NCI-H460 (cell line): ENCODE data around the gene AFF2. TPM values are rescaled to one million over a fixed set of nuclear protein-coding genes. Genes with fewer than 3 reads are reported as not detected.

Source experiments
- DNase-seq: peaks from one replicate; pipeline ENCODE4 v3.0.0-alpha.2; 2016; ENCODE audit warnings: low read depth; ENCODE audit errors: extremely low read depth
- total RNA-seq: library from RNA; depleted of rRNA; stranded (reverse); fragments of >200 nt; shearing (Covaris generic); gene quantifications from 2 replicates; pipeline ENCODE4 v1.2.3, GENCODE V29; 2014

The AFF2 gene
- total RNA-seq, 1 experiment from 2014 or later = not detected

DNA sequence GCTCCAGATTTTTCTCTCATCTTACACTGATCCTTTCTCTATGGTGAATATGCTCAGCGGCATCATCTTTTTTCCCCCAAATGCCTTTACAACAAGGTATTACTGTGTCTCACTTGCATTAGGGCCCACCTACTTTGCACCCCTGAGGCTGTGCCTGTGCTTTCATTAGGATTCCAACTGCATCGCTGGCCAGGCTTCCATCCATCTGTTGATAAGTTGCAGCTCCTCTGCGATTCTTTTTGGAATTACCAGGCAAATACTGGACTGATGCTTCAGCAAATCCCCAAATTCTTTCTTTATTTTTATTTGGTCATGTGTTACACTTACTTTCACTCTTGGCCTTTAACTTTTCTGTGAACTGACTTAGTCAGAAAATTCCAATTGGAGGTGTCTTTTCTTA, 77.3 kb downstream of the AFF2 start:
- DNase-seq = no peak

DNA sequence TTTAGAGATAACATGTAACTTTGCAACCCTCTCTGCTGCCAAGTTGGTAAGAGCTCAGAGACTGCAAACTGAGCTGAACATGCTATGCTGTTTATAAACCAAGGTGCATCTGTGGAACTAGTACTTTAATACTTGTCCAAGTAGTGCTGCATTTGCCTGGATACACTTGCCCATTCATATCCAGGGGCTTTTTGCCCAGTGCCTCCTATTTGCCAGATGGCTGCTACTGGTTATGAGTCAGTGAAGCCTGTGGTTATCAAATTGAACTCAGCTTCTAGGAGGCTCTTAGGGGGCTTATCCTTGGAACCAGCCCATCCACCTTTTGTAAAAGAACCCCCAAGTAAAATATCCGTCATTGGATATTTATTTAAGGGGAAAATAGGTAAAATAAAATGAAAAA, 79.6 kb downstream of the AFF2 start:
- no peak for DNase-seq

- no peak for DNase-seq
Measured at GRCh38 chrX:148582353-148582752, 81.9 kb downstream of the AFF2 start.

GRCh38 chrX:148588649-148589310, 88.4 kb downstream of the AFF2 start:
- no peak for DNase-seq

GRCh38 chrX:148592595-148592994, 92.2 kb downstream of the AFF2 start:
- no peak for DNase-seq

DNA sequence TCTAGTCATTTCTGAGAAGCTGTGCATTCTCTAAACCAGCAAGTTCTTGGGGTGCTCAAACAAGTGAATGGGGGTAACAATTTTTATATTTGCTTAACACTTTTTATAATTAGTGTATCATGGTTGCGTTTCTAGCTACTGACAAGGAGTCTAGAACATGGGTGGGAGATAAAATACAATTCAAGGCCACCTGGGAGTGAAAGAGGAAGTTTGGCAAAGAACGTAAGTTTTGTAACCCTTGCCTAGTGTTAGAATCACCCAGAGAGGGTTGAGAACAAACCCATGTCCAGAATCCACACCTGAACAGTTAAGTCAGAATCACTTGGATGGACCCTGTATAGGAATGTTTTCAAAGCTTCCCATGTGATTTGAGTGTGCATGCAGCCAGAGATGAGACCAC, 92.7 kb downstream of the AFF2 start:
- DNase-seq = no peak

GRCh38 chrX:148593987-148594386, 93.6 kb downstream of the AFF2 start:
- DNase-seq = no peak

GRCh38 chrX:148599404-148599803, 99.0 kb downstream of the AFF2 start:
- DNase-seq = no peak

- DNase-seq = no peak
Measured at GRCh38 chrX:148600131-148600530, 99.7 kb downstream of the AFF2 start.

GRCh38 chrX:148600581-148600980, 100.2 kb downstream of the AFF2 start:
- no peak for DNase-seq

DNA sequence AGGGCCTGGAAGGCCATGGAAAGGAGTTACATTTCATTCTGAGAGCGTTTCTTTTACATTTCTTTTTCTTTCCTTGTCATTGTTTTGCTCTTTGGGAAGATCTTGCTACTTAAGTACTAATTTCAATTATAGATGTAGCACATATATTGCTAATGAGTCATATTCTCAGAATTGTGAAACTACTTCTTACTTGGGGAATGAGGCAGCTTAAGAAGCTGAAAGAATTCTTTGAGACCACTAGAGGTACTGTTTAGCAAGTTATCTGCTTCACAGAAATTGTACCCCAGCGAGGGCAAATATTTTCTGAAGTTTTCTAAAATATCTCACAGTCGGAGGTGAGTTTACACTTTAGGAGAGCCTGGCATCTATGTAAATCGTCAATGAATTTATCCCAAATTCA, 100.6 kb downstream of the AFF2 start:
- no peak for DNase-seq

DNA sequence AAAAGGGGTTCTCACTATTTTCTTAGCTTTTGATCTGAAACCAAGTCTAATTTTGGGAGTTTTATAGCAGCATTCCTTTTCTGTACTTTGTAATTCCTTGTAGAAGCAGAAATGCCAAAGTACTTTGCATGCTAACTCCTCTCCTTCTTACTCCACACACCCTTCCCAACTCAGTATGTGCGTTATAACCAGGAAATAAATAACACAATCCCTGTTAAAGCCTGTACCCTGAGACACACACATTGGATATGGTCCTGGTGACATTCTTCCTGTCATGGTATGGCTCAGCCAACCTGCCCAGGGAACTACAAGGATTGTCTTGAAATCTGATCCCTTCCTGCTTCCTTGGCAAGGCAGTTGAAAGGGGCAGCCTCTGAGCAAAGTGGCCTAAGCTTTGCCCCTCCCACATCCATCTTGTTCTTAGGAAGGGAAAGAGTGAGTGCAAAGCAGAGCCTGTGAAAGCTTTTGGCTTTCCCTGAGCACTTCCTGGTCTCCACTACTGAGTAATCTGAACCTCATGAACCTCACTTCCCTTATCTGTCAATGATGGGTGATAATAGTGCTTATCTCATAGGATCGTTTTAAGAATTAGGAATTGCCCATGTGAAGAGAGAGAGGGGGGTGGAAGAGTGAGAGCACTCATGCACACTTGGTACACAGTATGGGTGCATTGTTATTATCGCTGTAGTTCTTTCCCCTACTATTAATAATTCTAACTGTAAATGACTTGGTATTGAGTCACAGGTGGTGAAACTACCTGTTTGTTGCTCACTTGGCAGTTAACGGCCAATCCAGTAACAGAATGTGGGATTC, 109.3 kb downstream of the AFF2 start:
- no peak for DNase-seq

- no peak for DNase-seq
Measured at GRCh38 chrX:148610328-148610698, 109.9 kb downstream of the AFF2 start.

- no peak for DNase-seq
Measured at GRCh38 chrX:148611993-148612392, 111.6 kb downstream of the AFF2 start.

GRCh38 chrX:148612431-148612830, 112.0 kb downstream of the AFF2 start:
- DNase-seq = no peak

DNA sequence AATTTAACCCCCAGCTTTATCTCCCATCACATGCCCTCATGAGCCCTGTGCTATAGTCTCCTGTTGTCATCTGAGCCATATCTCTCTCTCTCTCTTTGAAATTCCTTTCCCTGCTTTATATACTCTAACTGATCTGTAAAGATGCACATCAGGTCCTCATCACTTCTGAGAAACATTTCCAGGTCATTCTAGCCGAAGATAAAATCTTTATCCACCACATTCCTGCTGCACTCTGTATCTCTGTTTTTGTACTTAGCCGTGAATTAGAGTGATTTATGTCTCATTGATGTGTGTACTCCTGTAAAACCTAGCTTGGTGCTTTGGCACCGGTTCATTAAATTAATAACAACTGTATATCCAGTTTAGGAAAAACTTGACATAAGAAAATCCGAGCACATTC, 113.2 kb downstream of the AFF2 start:
- DNase-seq = no peak

DNA sequence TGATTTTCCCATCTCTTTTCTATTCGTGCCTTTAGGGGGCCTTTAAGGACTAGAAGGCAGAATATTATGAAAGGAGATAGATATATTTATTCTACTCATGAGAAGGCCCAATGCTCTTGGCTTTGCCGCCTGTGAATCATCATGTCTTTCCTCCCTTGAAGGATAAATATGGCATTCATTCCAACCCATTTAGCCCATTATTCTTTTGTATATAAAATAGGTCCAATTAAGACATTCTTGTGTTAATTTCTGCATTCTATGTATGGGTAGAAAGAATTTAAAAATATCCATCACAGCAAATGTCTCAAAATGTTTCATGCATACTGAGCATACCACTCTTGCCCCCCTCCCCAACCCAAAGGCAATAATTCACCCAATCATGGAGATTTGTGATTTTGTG, 115.1 kb downstream of the AFF2 start:
- no peak for DNase-seq

DNA sequence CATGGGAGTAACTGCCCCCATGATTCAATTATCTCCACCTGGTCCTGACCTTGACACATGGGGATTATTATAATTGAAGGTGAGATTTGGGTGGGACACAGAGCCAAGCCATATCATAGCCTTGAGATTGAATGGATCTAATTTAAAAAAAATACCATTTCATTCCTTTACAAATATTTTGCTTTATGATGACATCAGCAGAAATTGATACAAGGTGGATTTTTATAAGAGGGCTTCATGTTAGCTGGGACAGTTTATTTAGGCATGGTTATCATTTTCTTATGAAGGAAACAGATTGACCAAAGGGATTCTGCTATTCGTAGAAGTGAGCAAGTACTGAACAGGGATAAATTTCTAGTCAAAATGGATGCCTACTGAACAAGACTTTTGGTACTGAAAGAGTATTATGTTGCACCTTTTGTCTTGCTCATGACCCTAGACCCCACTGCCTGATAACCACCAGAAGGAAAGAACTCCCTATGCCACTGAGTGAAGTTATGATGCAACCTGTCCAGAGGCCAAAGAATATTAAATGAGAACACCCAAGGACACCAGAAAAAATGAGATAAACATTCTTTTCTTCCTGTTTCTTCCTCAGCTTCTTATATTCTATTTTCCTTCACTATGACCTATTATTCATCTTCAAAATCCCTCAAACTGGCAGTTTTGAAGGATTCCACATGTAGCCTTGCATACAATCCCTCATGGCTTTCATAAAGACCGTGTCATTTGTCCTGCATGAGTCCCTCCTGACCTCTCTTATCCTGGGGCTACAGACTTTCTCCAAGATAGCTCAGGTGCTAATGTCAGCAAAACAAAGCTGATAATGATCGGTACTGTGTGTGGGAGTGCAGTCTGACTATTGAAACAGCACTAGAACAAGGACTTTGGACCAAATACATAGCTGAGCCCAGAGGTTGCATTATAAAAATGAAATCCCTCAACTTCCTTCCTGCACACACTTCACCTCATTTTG, 118.3 kb downstream of the AFF2 start:
- DNase-seq = no peak

DNA sequence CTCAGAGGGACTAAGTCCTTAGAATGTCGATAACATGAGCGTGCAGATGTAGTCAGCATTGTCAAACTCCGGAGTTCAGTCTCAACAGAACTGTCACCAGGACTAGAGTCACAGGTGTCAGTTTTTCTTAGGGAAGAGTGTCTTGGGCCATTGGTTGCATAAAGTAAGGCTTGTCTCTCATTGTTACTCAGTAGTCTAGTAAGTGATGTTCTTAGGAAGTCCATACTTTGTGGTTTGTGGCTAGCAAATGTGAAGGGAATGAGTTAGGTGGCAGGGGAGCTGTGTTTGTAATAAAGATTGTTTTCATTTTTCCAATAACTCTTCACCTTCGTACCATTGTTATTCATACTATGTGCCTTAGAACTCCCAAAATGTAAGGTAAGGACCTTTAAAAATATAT, 119.6 kb downstream of the AFF2 start:
- no peak for DNase-seq

DNA sequence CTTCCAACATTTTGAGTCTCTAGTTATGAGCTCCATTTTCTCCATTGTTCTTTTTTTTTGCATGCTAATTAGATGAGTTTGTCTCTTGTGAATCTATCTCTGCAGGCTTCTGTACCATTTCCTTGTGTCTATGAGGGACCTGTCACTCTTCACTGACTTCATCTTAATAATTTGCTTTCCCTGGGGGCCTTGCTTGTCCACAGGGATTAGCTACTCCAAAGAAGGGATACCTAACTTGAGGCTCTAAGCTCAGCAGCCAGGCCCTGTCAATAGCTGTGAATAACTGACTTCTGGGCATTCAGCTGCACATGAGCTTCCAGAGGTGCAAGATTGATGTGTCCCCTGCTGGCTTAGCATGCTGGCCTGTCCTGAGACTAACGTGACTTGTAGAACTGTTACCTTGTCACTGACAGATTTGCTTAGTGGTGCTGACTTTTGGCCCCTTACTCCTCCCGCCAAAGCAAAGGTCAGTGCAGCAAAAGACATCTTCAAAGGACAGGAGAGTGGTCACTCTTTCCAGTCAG, 124.6 kb downstream of the AFF2 start:
- DNase-seq = no peak

- DNase-seq = no peak
Measured at GRCh38 chrX:148628621-148629020, 128.2 kb downstream of the AFF2 start.
